H9 (cell line): ENCODE results near the gene LIN9. TPM values are rescaled to one million over a fixed set of nuclear protein-coding genes. Genes with fewer than 3 reads are reported as not detected.

ENCODE experiments used
- DNase-seq: peaks from one replicate; pipeline ENCODE4 v3.0.0-alpha.2; 2017
- H2AFZ ChIP-seq: one replicate; pipeline ENCODE4 v1.6.1; 2013; ENCODE audit warnings: mild to moderate bottlenecking, low read length, control low read depth, moderate library complexity
- H2AK5ac ChIP-seq: 2 replicates; pipeline ENCODE4 v1.6.1; 2013; ENCODE audit warnings: low read length, control low read depth, mixed read lengths; ENCODE audit not compliant: insufficient read length
- H2BK120ac ChIP-seq: one replicate; pipeline ENCODE4 v1.6.1; 2013; ENCODE audit warnings: low read depth, mild to moderate bottlenecking, low read length, control low read depth, inconsistent platforms; ENCODE audit not compliant: poor library complexity, severe bottlenecking
- H2BK12ac ChIP-seq: 2 replicates; pipeline ENCODE4 v1.6.1; 2013; ENCODE audit warnings: low read length, control low read depth, mixed read lengths, low read depth; ENCODE audit not compliant: insufficient read length
- H2BK15ac ChIP-seq: 2 replicates; pipeline ENCODE4 v1.6.1; 2013; ENCODE audit warnings: low read depth, low read length, control low read depth
- H2BK20ac ChIP-seq: one replicate; pipeline ENCODE4 v1.6.1; 2013; ENCODE audit warnings: low read depth, mild to moderate bottlenecking, low read length, control low read depth, inconsistent platforms; ENCODE audit not compliant: poor library complexity, severe bottlenecking
- H2BK5ac ChIP-seq: 2 replicates; pipeline ENCODE4 v1.6.1; 2013; ENCODE audit warnings: low read length, control low read depth, mixed read lengths; ENCODE audit not compliant: insufficient read length
- H3K14ac ChIP-seq: 2 replicates; pipeline ENCODE4 v1.6.1; 2013; ENCODE audit warnings: low read length, control low read depth; ENCODE audit not compliant: insufficient read depth
- H3K18ac ChIP-seq: 2 replicates; pipeline ENCODE4 v1.6.1; 2013; ENCODE audit warnings: low read depth, mild to moderate bottlenecking, mixed read lengths, low read length, control low read depth; ENCODE audit not compliant: insufficient read length
- H3K23ac ChIP-seq: 2 replicates; pipeline ENCODE4 v1.6.1; 2013; ENCODE audit warnings: low read length, control low read depth, mixed read lengths, low read depth; ENCODE audit not compliant: insufficient read length
- H3K23me2 ChIP-seq: 2 replicates; pipeline ENCODE4 v1.6.1; 2013; ENCODE audit warnings: low read depth, mild to moderate bottlenecking, mixed read lengths, low read length, control low read depth; ENCODE audit not compliant: insufficient read length, poor library complexity, severe bottlenecking
- H3K27ac ChIP-seq: 2 replicates; pipeline ENCODE4 v1.5.1; 2013; ENCODE audit warnings: low read length, control low read depth, mixed read lengths, low read depth; ENCODE audit not compliant: insufficient read length
- H3K27me3 ChIP-seq: 2 replicates; pipeline ENCODE4 v1.6.1; 2013; ENCODE audit warnings: low read length, control low read depth, inconsistent platforms; ENCODE audit not compliant: insufficient read depth
- H3K4ac ChIP-seq: 2 replicates; pipeline ENCODE4 v1.6.1; 2013; ENCODE audit warnings: low read depth, mild to moderate bottlenecking, control low read depth, inconsistent platforms, low read length, moderate library complexity
- H3K4me1 ChIP-seq: 2 replicates; pipeline ENCODE4 v1.6.1; 2013; ENCODE audit warnings: low read length, control low read depth, inconsistent platforms; ENCODE audit not compliant: insufficient read depth
- H3K4me2 ChIP-seq: 2 replicates; pipeline ENCODE4 v1.6.1; 2013; ENCODE audit warnings: low read length, control low read depth, mixed read lengths; ENCODE audit not compliant: insufficient read length, insufficient read depth
- H3K56ac ChIP-seq: 2 replicates; pipeline ENCODE4 v1.6.1; 2013; ENCODE audit warnings: low read depth, mild to moderate bottlenecking, mixed read lengths, low read length, control low read depth; ENCODE audit not compliant: insufficient read length
- H3K79me1 ChIP-seq: 2 replicates; pipeline ENCODE4 v1.6.1; 2013; ENCODE audit warnings: low read depth, mild to moderate bottlenecking, moderate library complexity, low read length, control low read depth, inconsistent platforms; ENCODE audit not compliant: insufficient read depth, poor library complexity, severe bottlenecking
- H3K79me2 ChIP-seq: 2 replicates; pipeline ENCODE4 v1.6.1; 2013; ENCODE audit warnings: low read length, control low read depth, inconsistent platforms; ENCODE audit not compliant: insufficient read depth
- H3K9ac ChIP-seq: 2 replicates; pipeline ENCODE4 v1.6.1; 2013; ENCODE audit warnings: low read length, control low read depth, mixed read lengths; ENCODE audit not compliant: insufficient read length; ENCODE audit errors: extremely low read depth
- H3K9me3 ChIP-seq: one replicate; pipeline ENCODE4 v1.6.1; 2013; ENCODE audit warnings: low read depth, low read length, inconsistent platforms; ENCODE audit not compliant: control insufficient read depth
- H3T11ph ChIP-seq: one replicate; pipeline ENCODE4 v1.6.1; 2013; ENCODE audit warnings: mild to moderate bottlenecking, low read length, control low read depth, inconsistent platforms
- H4K20me1 ChIP-seq: one replicate; pipeline ENCODE4 v1.6.1; 2013; ENCODE audit not compliant: control insufficient read depth, insufficient read length, insufficient read depth
- H4K5ac ChIP-seq: 2 replicates; pipeline ENCODE4 v1.6.1; 2013; ENCODE audit warnings: low read depth, mild to moderate bottlenecking, mixed read lengths, low read length, control low read depth; ENCODE audit not compliant: insufficient read length
- H4K8ac ChIP-seq: replicated peaks from 2 replicates; pipeline ENCODE4 v1.6.1; 2013; ENCODE audit warnings: low read length, control low read depth, mixed read lengths, low read depth; ENCODE audit not compliant: insufficient read length
- H4K91ac ChIP-seq: 2 replicates; pipeline ENCODE4 v1.6.1; 2013; ENCODE audit warnings: low read depth, mild to moderate bottlenecking, moderate library complexity, mixed read lengths, low read length, control low read depth; ENCODE audit not compliant: insufficient read length
- H3K27ac Mint-ChIP-seq, 3 experiments: 2 replicates in 2 of 3; 3 replicates in 1 of 3; pipeline ENCODE4 v1.8.0; 2020 to 2021; ENCODE audit warnings: mixed read lengths in 3 of 3, mild to moderate bottlenecking in 1 of 3, moderate library complexity in 1 of 3
- H3K27me3 Mint-ChIP-seq: 2 replicates; pipeline ENCODE4 v1.8.0; 2021; ENCODE audit warnings: low read depth, mild to moderate bottlenecking, moderate library complexity, mixed read lengths
- H3K36me3 Mint-ChIP-seq, 3 experiments: 2 replicates in 2 of 3; 3 replicates in 1 of 3; pipeline ENCODE4 v1.8.0; 2020 to 2021; ENCODE audit warnings: low read depth in 3 of 3, mixed read lengths in 3 of 3; ENCODE audit not compliant: insufficient read depth in 1 of 3
- H3K4me1 Mint-ChIP-seq, 2 experiments: 2 replicates each; pipeline ENCODE4 v1.8.0; 2020; ENCODE audit warnings: mixed read lengths in 2 of 2
- H3K4me3 Mint-ChIP-seq, 2 experiments: 2 replicates in 1 of 2; 3 replicates in 1 of 2; pipeline ENCODE4 v1.8.0; 2020 to 2021; ENCODE audit warnings: mild to moderate bottlenecking in 2 of 2, mixed read lengths in 2 of 2, moderate library complexity in 1 of 2
- H3K9me3 Mint-ChIP-seq, 2 experiments: 2 replicates in 1 of 2; 3 replicates in 1 of 2; pipeline ENCODE4 v1.8.0; 2020; ENCODE audit warnings: mild to moderate bottlenecking in 2 of 2, mixed read lengths in 2 of 2, moderate library complexity in 1 of 2
- WGBS: extraction: QIAGEN DNeasy Blood & Tissue Kit; methylation state at CpG from one replicate; pipeline ENCODE4 v1.1.7; 2013; ENCODE audit warnings: missing lambda C conversion rate, low lambda C conversion rate, mixed read lengths; ENCODE audit not compliant: insufficient read length; ENCODE audit errors: extremely low coverage; 5-methylcytosine and 5-hydroxymethylcytosine counted together
- total RNA-seq: library from RNA; stranded (reverse); gene quantifications from 2 replicates; pipeline ENCODE4 v1.2.1, GENCODE V29; 2021
- TF ChIP-seq, protein P1 (sequence below): fragments of 200-600 bp; sonication (generic); conservative IDR thresholded peaks from 3 replicates; pipeline ENCODE4 v1.8.0; 2021; ENCODE audit warnings: antibody characterized with exemption, mild to moderate bottlenecking

The LIN9 gene
- total RNA-seq, 1 experiment from 2014 or later, result 9.5 TPM

GRCh38 chr1:226220473-226221189 is 88.3 kb downstream of the LIN9 start:
- H3K4me1 Mint-ChIP-seq, result peaks cover 20 to 28% of the 10 kb centered on the region in 2 experiments
- H3K23me2 ChIP-seq, result peaks cover 3% of the 10 kb centered on the region
- no CpG with 5 or more reads among the region's 11 CpGs for WGBS
- H3K27me3 Mint-ChIP-seq, result peaks cover 27% of the 10 kb centered on the region
- no peak overlapping the region for H2AK5ac ChIP-seq
- H3K79me2 ChIP-seq, result no peaks in the 10 kb centered on the region
- no peak overlapping the region for H3K4ac ChIP-seq
- no peak overlapping the region for H3K27ac ChIP-seq
- H3K9me3 ChIP-seq, result no peaks in the 10 kb centered on the region
- H4K5ac ChIP-seq, result no peak overlapping the region
- H2BK12ac ChIP-seq, result no peak overlapping the region
- no peak overlapping the region for H3K18ac ChIP-seq
- H2BK15ac ChIP-seq, result no peak overlapping the region
- DNase-seq, result no peak
- H3K14ac ChIP-seq, result no peak overlapping the region
- no peaks in the 10 kb centered on the region for H3K4me1 ChIP-seq
- no peak overlapping the region for H3K23ac ChIP-seq
- no peak overlapping the region; a peak in 1 of 5 replicates for H3K4me3 Mint-ChIP-seq
- H3K9me3 Mint-ChIP-seq, result no peaks in the 10 kb centered on the region; a peak in 1 of 5 replicates
- H2BK120ac ChIP-seq, result no peak overlapping the region
- no peak overlapping the region for H3K4me2 ChIP-seq
- H2BK5ac ChIP-seq, result no peak overlapping the region
- TF ChIP-seq, protein P1, sequence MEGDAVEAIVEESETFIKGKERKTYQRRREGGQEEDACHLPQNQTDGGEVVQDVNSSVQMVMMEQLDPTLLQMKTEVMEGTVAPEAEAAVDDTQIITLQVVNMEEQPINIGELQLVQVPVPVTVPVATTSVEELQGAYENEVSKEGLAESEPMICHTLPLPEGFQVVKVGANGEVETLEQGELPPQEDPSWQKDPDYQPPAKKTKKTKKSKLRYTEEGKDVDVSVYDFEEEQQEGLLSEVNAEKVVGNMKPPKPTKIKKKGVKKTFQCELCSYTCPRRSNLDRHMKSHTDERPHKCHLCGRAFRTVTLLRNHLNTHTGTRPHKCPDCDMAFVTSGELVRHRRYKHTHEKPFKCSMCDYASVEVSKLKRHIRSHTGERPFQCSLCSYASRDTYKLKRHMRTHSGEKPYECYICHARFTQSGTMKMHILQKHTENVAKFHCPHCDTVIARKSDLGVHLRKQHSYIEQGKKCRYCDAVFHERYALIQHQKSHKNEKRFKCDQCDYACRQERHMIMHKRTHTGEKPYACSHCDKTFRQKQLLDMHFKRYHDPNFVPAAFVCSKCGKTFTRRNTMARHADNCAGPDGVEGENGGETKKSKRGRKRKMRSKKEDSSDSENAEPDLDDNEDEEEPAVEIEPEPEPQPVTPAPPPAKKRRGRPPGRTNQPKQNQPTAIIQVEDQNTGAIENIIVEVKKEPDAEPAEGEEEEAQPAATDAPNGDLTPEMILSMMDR, result peak; percentile 29; the same call in 2 of the 3 replicates
- H3T11ph ChIP-seq, result no peak overlapping the region
- no peak overlapping the region for H4K8ac ChIP-seq
- H4K91ac ChIP-seq, result no peak overlapping the region
- H3K27ac Mint-ChIP-seq, result peak overlapping the region in 1 of 3 experiments; percentile 32; a peak in 1 of 7 replicates
- H3K9ac ChIP-seq, result no peak overlapping the region
- no peak overlapping the region for H2BK20ac ChIP-seq
- peaks cover 0 to 1% (median 0%) of the 10 kb centered on the region in 3 experiments; a peak in 1 of 7 replicates for H3K36me3 Mint-ChIP-seq
- H3K79me1 ChIP-seq, result no peaks in the 10 kb centered on the region
- no peaks in the 10 kb centered on the region for H4K20me1 ChIP-seq
- no peak overlapping the region for H3K56ac ChIP-seq
- no peak overlapping the region for H2AFZ ChIP-seq
- H3K27me3 ChIP-seq, result no peaks in the 10 kb centered on the region; the same call in 1 of the 2 replicates
